NCI-H1092 treated with DMSO at 0.1 percent for 48 hours (cell line): ENCODE measurements around the gene NHEJ1.
A peak's percentile ranks its signal among the peaks of the same experiment; 100 is the strongest.

Experiments
- DNase-seq: peaks from one replicate; lab custom pipeline; 2025; lab: John Stamatoyannopoulos, UW

Gene NHEJ1

DNA sequence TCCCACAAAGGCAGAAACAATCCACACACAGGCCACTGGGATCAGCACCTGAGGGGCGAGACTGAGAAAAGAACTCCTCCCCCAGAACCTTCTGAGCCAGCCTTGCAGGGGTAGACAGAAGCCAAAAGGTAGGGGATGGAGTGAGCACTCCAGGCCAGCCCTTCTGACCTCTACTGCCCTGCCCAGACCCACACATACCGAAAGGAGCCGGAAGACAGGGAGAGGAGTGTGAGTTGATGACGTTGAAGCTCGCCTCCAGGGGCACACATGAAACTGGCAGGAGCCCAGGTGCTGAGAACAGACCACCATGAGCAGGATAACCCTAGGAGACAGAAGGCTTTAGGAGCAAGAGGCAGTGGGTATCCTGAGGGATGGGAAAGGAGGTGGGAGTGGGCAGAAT, 7.4 kb upstream of the NHEJ1 start:
- no peak for DNase-seq

DNA sequence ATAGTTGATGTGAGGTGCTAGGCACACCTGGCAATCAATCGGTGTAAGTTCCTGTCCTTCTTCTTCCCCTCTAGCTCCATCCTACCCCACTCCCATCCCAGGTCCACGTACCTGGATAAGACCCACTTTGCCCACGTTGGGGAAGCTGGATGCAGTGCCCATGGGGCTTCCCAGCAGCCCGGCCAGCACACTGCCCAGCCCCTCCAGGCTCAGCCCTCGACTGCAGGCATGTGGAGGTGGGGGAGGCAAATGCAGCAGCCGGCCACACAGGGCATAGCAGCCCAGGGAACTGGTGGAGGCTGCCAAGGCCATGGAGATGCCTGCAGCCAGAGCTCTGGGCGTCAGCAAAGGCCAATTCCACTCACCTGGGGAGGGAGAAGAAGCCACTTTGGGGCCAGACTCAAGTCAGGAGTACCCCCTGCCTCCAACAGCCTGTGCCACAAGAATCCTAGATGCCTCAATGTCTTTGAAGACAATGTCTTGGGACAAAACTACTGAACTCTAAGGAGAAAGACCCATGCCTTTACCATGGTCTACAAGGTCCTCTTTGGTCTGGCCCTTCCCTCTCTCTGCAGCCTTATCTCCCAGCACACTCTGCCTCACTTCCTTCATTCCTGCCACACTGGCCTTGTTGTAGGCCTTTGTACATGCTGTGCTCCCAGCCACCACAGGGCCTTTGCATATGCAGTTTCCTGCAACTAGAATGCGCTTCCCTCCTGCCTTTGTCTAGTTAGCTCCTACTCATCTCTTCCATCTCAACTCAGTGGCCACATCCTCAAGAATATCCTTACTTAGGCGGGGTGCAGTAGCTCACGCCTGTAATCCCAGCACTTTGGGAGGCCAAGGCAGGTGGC, 4.7 kb upstream of the NHEJ1 start:
- no peak for DNase-seq

DNA sequence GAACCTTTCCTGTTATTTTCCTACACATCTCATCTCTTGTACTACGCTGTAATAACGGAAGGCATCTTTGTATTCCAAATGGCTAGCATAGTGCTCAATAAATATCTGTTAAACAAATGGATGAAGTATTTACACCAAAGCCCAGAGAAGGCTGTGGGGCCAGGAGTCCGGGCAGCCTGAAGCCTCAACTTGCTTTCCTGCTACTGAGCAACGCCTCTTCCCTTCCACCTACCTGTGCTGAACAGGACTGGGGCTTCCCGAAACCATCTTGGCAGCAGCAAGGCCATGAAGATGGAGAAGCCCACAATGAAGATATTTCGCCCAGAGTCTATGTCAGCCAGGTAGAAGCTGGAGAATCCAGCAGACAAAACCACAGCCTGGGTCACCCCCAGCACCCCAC, 2.5 kb upstream of the NHEJ1 start:
- DNase-seq: no peak

DNA sequence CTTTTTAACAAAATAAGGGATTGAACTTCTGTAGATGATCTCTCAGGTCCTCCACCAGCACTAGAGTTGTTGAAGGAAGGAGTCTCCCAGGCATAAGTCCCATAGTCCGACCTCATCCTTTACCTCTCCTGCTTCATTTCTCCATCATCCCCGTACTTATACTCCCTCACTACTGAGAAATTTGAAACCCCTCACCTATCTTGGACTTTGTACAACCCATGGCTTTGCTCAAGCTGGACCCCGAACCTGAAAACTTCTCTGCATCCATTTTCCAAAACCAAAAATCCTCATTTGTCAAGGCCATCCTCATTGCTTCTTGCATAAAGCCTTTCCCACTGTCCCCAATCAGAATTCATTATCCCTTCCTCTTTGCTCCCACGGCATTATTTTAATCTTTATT, 482 bp upstream of the NHEJ1 start:
- no peak for DNase-seq

DNA sequence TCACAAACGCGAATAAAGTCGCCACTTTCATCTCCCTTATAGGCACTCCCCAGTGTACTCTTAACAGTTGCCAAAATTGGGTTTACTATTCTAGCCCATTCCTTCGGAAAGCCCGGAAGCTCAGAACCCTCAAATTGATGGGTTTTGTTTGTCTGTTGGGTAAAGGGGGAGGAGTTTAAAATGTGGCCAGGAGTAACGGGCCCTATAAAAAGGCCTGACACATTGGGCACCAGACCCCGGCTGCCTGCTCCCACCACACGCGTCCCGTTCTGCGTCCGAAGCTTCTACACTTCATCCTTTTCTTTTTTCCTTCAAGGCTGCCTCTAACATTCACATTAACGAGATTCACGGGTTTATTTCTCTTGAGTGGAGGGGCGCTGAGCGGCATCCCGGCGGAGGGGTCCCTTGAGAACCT, 837 bp downstream of the NHEJ1 start:
- DNase-seq: no peak

DNA sequence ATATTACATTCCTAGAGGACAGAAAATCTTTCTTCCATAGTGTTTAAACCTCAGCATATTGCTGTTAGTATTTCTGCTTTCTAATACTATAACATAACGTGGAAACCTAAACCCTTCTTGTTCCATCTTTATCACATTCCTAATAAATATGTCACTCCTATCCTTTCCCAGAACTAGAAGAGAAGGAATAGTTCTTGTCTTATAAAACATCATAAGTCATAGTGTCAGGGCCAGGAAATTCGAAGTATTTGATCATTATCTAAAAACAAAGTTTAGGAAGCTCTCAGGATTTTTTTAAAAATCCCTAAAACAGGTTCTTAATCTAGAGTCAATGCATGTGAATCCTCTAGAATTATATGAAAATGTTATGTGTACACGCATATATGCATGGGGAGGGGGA, 2.0 kb downstream of the NHEJ1 start:
- DNase-seq: no peak

DNA sequence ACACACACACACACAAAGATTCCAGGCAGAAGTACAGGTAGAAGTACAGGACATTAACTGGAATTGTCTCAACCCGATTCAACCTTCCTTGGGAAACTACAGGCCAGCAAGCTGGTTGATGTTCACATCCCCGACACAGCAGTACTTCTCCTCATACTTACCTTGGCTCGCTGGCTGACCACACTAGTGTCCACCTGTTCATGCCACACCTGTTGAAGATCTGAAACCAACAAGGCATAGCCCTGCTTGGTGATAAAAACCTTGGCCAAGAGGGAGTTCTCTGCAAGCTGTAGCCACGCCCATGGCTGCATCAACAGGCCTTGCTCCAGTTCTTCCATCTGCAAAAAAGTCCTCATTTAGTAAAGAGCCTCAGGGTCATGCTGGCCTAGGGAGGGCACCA, 2.6 kb downstream of the NHEJ1 start:
- no peak for DNase-seq

DNA sequence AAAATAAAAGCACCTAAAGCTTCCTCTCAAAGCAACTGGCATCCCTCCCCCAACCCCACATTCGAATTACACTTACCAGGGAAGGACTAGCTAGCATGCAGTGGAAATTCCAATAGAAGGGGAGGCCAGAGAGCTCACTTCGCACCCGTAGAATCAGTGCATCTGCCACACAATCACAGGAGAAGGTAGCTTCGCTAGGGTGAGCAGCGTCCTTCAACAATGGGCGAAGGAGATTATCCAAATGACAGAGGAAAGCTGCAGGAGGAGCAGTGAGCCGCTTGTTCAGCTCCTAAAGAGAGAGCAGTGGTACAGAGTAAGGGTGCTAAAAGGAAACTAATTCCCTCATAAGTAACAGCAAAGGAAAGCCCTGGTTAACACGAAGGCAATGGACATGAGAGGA, 3.2 kb downstream of the NHEJ1 start:
- no peak for DNase-seq

DNA sequence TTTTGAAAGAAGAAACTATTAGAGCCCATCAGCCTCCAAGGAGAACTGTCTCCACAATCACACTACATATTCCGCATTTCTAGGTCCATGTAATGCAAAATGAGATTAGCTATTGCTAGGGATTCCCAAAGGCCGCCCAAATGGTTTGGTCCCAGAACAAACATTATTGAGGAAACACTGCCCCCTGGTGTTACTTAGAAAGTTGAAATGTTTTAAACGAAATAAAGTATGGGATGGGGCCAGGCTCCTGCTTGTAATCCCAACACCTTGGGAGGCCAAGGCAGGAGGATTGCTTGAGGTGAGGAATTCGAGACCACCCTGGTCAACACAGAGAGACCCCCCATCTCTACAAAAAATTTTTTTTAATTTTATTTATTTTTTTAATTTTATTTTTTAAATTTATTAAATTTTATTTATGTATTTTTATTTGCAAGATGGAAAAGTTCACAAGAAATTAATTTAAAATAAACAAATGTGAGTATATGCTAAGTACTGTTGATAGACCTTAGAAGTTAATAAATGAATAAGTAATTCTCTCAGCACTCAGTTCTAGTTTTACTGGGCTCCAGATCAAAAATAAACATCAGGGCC, 5.5 kb downstream of the NHEJ1 start:
- DNase-seq: peak; percentile 57

DNA sequence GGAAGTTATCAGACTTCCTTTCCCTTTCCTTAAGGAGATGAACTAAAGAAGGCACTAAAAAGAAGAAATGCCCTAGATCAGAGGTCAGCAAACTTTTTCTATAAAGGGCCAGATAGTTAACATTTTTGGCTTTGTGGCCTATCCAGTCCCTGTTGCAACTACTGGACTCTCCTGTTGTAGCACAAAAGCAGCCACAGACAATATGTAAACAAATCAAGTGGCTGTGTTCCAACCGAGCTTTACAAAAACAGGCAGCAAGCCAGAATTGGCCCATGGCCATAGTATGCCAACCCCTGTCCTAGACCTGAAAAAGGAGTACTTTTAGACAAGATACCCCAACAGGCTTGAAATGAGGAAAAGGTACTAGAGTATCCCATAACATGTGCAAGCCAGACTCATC, 10.9 kb downstream of the NHEJ1 start:
- peak; percentile 53 for DNase-seq

DNA sequence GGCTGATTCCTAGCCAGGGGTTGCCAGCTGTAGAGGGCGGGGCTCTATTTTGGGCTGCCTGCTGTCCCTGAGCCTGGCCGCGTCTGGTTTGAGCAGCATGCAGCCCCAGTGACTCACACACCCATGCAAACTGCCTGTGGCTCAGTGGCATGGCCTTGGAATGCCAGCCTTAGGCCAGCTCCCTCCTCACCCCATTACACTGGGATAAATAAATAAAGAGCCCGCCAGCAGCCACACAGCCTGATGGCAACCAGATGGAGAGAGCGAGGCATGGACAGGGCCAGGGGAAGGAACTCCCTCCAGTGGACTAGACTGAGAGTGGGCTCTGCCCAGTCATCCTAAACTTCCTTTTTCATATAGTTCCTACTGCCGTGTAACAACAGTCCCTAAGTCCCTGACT, 18.3 kb downstream of the NHEJ1 start:
- no peak for DNase-seq

DNA sequence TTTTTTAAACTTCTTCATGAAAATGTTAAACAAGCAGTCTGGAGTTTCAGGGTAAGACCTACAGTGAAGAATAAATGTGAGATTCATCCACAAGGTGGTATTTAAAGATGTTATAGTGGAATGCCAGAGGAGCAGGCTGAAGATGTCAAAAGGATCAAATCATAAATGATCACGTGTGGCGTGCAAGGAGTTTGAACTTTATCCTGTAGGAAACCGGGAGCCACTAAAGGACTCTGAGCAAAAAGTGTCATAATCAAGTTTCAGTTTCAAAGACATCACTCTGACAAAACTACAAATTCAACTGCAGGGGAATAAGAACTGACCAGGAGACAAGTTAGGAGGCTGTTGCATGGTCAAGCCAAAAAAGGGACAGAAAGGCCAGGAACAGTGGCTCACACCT, 19.9 kb downstream of the NHEJ1 start:
- no peak for DNase-seq

DNA sequence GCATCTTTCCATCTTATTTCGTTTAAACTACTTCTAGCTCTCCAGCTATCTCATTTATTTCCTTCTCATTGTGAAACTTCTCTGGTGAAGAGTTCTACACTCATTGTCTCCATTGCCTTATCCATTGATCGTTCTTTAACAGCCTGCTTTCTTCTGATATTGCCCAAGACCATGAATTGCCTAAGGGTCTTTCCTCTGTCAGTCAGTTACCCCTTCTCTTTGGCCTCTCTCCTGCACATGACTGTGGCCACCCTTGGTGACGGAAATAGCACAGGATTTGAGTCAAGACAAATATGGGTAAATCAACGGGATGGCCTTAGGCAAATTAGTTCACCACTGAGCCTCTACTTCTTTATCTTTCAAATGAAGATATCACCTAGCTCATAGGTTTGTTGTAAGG, 26.6 kb downstream of the NHEJ1 start:
- no peak for DNase-seq

DNA sequence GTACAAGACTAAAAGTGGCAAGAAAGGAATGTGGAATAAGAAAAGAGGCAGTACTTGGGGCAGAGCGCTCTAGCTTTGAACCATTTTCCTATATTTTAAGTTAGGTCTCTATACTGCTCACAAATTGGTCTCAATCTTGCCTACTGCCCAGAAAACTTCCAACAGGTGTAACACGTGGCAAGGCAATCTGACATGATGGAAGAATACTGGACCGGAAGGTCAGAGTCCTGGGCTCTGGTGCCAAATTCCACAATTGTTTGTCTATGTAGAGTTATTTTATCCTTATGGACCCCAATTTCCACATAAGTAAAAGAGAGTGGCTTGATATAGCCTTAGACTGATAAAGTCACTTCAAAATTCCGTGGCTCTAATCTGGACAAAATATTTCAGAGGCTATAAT, 28.9 kb downstream of the NHEJ1 start:
- DNase-seq: no peak

DNA sequence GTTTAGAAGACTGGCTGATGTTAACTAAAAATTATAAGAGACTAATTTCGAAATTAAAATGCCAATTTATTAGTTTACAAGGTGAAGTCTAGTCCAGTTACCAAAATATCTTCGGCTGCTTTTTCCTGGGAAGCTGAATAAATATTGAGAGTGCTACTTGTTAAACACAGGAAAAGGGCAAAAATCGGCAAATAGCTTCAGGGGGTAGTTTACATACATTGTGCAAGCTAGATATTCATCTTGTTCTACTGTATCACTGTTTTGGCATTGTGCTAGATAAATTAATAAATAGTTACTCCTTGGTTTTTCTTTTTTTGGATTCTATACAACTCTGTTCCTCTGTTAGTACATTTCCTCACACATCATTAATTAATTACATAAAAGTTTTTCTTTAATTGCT, 29.3 kb downstream of the NHEJ1 start:
- no peak for DNase-seq

DNA sequence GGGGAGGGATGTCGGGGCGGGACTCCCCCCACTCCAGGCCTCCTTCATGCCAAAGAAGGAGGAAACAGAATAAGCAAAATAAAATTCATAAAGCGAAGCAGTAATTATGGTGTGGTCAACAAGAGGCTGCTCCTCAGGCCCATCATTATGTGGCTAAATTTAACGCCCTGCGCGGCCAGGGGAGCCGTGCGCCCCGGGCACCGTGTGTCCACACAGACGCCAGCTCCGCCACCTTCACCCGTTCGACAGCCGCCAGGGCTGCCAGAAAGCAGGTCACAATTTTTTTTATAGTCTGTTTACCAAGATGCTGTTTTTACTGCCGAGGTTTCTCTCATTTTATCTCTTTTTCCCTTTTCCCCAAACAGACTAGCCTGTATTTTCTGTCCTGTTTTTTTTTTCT, 31.0 kb downstream of the NHEJ1 start:
- DNase-seq: no peak

DNA sequence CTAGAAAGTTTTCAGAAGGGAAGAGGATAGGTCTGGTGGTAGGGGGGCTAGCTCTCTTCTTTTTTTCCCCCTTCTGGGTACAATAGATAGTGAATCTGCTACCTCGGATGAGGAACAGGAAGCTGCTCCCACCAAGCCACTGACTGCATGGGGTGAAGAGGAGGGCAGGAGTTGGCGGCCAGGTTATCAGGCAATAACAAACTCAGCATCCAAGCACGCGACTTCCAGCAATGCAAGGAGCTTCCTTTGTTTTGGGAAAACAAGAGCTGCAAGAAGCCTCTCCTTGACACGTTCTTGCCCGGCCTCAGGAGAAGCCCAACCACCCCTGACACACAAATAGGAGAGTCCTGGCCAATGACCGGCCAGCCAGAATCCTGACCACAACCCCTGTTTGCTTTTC, 32.2 kb downstream of the NHEJ1 start:
- DNase-seq: no peak

DNA sequence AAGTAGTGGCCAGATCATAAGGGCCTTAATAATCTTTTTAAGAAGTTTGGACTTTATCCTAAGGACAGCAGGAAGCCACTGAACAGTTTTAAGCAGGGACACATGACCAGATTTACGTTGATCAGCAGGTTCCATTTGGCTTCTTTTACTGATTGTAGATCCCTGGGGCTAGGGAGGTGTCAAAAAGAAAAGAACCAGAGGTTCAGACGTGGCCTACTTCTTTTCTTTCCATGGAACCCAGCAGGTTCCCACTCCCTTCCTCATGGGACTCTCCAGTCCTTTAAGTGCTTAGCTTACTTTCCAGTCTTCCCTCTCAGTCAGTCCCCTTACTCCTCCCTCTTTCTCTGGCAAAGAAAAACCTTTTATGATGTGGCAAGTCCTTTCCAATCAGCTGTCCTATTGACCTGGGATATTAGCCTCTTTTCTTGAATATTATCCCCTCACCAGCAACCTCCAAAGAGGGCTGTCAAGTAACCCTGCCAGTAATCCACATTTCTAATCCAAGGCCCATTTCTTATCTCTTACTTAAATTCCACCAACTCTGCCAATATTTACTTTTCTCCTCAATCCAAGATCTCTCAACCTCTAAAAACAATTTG, 33.5 kb downstream of the NHEJ1 start:
- no peak for DNase-seq

DNA sequence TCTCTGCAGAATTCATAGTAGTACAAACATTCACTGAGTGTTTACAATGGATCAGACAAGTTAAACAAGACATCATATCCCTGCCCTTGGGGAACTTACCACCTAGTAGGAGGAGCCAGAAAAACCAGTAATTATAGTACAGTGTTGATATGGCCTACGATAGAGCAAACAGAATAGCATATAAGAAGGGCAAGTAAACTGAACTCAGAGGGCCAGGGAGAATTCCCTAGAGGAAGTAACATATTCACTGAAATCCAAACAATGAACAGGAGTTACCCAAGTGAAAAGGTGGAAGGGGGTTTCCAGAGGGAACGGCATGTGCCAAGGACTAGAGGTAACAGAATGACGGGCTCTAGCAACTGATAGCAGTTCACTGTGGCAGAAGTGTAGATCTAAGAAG, 34.1 kb downstream of the NHEJ1 start:
- no peak for DNase-seq

DNA sequence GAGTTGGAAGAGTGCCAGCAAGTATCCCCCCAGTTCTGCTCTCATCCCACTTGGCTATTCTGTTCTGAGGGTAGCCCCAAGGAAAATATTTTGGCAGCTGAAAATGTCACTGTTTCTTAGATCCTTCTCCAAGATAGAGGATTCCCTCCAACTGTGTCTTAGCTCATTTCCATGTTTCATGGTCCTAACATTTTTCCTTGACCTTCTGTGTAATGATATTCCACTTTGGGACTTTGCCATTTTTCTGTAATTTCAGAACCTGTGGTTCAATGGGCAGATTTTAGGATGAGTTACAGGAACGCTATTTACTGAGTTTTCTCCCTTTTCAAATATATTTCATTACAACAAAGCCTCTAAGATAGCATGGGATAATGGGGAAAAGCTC, 34.7 kb downstream of the NHEJ1 start:
- no peak for DNase-seq

DNA sequence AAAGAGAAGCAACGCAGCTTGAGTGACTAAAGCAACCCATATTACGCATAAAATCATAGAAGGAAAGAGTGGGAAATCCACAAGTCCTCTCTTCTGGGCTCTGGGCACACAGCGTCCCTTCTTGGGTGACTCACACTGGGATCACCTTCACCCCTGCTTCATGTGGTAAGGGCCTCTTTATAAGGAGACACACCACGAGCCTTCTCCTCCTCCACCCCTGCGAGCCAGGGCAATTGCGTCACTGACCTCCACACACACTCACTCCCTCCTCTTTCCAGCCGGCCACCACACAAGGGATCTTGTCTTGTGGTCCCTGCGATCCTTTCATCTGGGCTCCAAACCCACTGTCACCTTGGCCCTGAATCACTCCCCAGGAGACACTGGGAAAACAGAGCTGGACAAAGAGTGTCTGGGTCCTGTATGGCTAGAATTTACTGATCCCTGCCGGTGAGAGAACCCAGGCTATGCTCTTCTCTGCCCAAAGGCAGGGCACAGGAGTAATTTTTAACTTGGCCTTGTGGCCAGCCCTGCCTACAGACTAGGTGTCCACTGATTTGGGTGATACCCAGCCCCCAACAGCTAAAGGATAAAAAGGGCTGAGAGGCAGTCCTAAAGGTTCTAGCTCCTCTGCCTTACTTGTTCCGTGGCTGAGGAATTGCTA, 35.3 kb downstream of the NHEJ1 start:
- DNase-seq: no peak

DNA sequence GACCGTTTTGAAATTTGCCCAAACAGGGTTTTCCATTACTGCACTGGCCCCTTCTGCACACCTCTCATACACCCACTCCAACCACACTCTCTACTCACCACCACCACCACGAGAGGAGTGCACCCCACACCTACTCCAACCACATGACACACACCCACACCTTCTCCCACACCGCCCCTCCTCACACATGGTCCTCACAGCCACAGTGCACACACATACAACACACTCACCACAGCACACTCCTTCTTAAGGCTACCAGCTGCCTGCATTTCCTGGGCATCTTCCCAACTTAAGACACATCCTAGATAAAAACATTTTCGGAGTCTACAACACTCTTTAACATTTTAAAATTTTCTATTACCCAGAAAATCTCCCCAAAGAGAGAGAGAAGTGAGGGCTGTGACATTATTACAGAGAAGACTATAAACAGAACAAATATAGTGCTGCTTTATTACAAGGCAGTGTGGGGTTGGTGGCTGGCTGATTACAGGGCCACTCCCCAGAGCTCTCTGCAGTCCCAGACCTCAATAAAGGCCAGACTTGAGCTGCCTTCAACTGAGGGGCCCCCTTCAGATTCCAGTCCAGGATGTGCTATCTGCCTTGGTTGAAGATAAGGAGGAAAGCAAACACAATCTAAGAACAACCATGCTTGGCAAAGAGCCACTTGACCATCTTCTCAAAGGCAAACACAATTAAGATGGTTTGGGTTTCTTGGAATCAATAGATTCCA, 36.1 kb downstream of the NHEJ1 start:
- no peak for DNase-seq
